Psoas muscle (tissue), 8 donors: Measurements from ENCODE around the gene CCL4L2. TPM values are rescaled to one million over a fixed set of nuclear protein-coding genes. Genes with fewer than 3 reads are reported as not detected.
"Not testable (repeated sequence)": the region's sequence is repeated elsewhere in the genome, so short reads cannot be mapped to it uniquely, and the experiment has no call there.

Experiments
- ATAC-seq, 4 donors: fragments of 200-7000 bp; cut with Tn5 transposase; one replicate each; pipeline ENCODE4 v1.9.1; 2020; ENCODE audit warnings: moderate library complexity in 3 of 4, mild to moderate bottlenecking in 2 of 4
- DNase-seq, 2 donors: peaks; one replicate each; pipeline ENCODE4 v3.0.0-alpha.2; 2020
- H3K27ac ChIP-seq: fragments of 200-600 bp; one replicate; pipeline ENCODE4 v1.8.0; 2022
- H3K27me3 ChIP-seq, 3 donors: fragments of 200-600 bp in 1 of 3; one replicate each; pipeline versions ENCODE4 v1.6.1 to v1.8.0; 2013 to 2022; ENCODE audit warnings: low read length in 2 of 3, mild to moderate bottlenecking in 2 of 3, moderate library complexity in 1 of 3; ENCODE audit not compliant: insufficient read depth in 3 of 3
- H3K36me3 ChIP-seq, 2 donors: fragments of 200-600 bp in 1 of 2; one replicate each; pipeline versions ENCODE4 v1.6.1 to v1.8.0; 2013 to 2022; ENCODE audit warnings: low read depth in 1 of 2, mild to moderate bottlenecking in 1 of 2, moderate library complexity in 1 of 2; ENCODE audit not compliant: insufficient read depth in 1 of 2
- H3K4me1 ChIP-seq: fragments of 200-600 bp; one replicate; pipeline ENCODE4 v1.8.0; 2022
- H3K4me3 ChIP-seq: fragments of 200-600 bp; one replicate; pipeline ENCODE4 v1.8.0; 2022; ENCODE audit warnings: mild to moderate bottlenecking
- H3K9me3 ChIP-seq: fragments of 200-600 bp; one replicate; pipeline ENCODE4 v1.8.0; 2022
- CTCF ChIP-seq: fragments of 200-600 bp; IDR thresholded peaks from one replicate; pipeline ENCODE4 v1.8.0; 2022; ENCODE audit warnings: antibody characterized with exemption
- whole genome bisulfite sequencing, 3 donors: extraction: QIAGEN DNeasy Blood & Tissue Kit; methylation state at CpG; one replicate each; pipeline versions ENCODE4 v1.1.6 to v1.1.7; 2013; 5-methylcytosine and 5-hydroxymethylcytosine counted together
- intact Hi-C, 2 donors: fragments of 100-400 bp; cut with DNase I; formaldehyde crosslinking; loops; one replicate each; pipeline versions ENCODE4 v1.11.0 to v1.14.2; 2022
- polyA plus RNA-seq, 3 donors: library from polyadenylated mRNA; stranded (reverse); fragments of 200-250 nt; gene quantifications; one replicate each; pipeline ENCODE4 v1.2.3, GENCODE V29; 2013
- total RNA-seq, 4 donors: library from RNA; stranded (reverse); fragmentation: NEBNext Ultra II Directional in 2 of 4; extraction: Animal tissue kit (Norgen Biotek cat#: 25700) in 2 of 4; gene quantifications; one replicate each; pipeline versions ENCODE4 v1.2.1 to v1.2.4, GENCODE V29; 2021 to 2023
- donor health status: healthy with polysubstance abuse.
- donor health status: DM: no; HTN: no; CAD: no; lungs with moderate emphysema.
- donor health status: Bipolar disorder and iron deficiency.
- donor health status: healthy.
- donor health status: DM: yes; HTN: yes; CAD: no.
- donor health status: DM: no; HTN: no; CAD: no.
- donor health status: DM: no; HTN: no; CAD: no.
- donor health status: DM: yes; HTN: yes; CAD: no.

The CCL4L2 gene
- total and polyA plus RNA-seq, 7 donors = not detected

DNA sequence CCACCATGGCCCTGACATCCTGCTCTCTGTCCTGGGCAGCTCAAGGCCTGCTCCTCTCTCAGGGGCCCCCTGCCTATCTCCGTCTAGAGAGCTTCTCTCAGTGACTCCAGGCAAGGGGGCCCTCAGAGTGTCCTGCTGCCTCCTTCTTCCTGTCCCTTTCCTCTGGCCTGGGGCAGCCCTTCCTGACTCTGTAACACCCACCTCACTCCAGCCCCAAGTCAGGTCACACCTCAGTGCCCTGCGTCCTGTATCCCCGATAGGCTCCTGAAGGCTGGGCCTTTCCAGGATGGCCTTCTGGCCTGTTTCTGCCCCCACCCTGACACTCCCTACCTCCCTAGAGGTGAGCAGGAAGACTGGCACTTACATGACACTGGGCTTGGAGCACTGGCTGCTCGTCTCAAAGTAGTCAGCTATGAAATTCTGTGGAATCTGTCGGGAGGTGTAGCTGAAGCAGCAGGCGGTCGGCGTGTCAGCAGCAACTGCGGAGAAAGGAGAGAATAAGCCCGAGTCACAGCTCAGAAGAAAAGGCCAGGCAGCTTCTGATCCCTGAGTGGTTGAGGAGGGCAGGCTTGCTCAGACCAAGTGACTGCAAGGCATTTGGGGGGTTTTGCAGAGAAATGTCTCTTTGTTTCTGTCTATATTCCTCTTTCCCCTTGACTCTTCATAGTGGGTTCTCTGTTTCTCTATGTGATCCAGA is 15.3 kb upstream of the CCL4L2 start:
- Histone ChIP-seq H3K9me3 (no peaks in the 10 kb centered on the region), H3K4me1 (no peaks in the 10 kb centered on the region), H3K27me3 (no peaks in the 10 kb centered on the region), H3K27ac (no peak overlapping the region), H3K4me3 (no peak overlapping the region), H3K36me3 (no peaks in the 10 kb centered on the region)
- ATAC-seq (no peak), DNase-seq (no peak)
- no peak for TF ChIP-seq CTCF
- intact Hi-C loops = no loop called here
- WGBS, 3 donors = 58 to 68% (median 67%) methylated on average over 10 of the region's 10 CpGs

GRCh38 chr17:36196131-36196486 is 14.8 kb upstream of the CCL4L2 start:
- no peaks in the 10 kb centered on the region for H3K27me3 ChIP-seq
- no peak for TF ChIP-seq CTCF
- no peak for DNase-seq
- H3K36me3 ChIP-seq = no peaks in the 10 kb centered on the region
- no peaks in the 10 kb centered on the region for H3K4me1 ChIP-seq
- 67 to 74% (median 68%) methylated on average over 3 of the region's 3 CpGs for whole genome bisulfite sequencing, 3 donors
- ATAC-seq = no peak
- no peak overlapping the region for H3K27ac ChIP-seq
- no peak overlapping the region for H3K4me3 ChIP-seq
- H3K9me3 ChIP-seq = no peaks in the 10 kb centered on the region
- intact Hi-C loops = no loop called here

DNA sequence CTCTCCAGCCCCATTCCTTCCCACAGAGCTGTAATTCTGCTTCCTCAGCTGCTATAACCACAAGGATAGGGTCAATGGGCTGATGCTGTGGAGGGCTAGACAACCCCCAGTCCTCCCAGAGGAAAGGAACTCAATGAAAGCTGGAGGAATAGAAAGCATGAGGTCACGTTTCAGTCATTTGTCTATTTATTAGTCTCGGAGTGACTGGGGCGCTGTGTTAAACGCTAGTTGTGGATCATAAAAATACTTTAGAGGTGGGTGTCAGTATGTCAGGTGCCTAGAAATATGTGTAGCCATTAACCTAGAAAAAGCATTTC is 13.5 kb upstream of the CCL4L2 start:
- no peaks in the 10 kb centered on the region for H3K9me3 ChIP-seq
- H3K27ac ChIP-seq = no peak overlapping the region
- no peaks in the 10 kb centered on the region for H3K4me1 ChIP-seq
- 16 to 26% (median 17%) methylated on average over 4 of the region's 4 CpGs for WGBS, 3 donors
- no peaks in the 10 kb centered on the region for H3K36me3 ChIP-seq
- intact Hi-C loops = no loop called here
- H3K27me3 ChIP-seq = no peaks in the 10 kb centered on the region
- DNase-seq (no peak), ATAC-seq (no peak)
- no peak overlapping the region for H3K4me3 ChIP-seq
- no peak for TF ChIP-seq CTCF

- H3K9me3 ChIP-seq = no peaks in the 10 kb centered on the region
- no peak for DNase-seq
- intact Hi-C loops = no loop called here
- no peaks in the 10 kb centered on the region for H3K4me1 ChIP-seq
- WGBS, 3 donors = 62 to 69% (median 64%) methylated on average over 7 of the region's 7 CpGs
- no peak for TF ChIP-seq CTCF
- no peak for ATAC-seq
- H3K27me3 ChIP-seq = no peaks in the 10 kb centered on the region
- no peaks in the 10 kb centered on the region for H3K36me3 ChIP-seq
- no peak overlapping the region for H3K4me3 ChIP-seq
- H3K27ac ChIP-seq = no peak overlapping the region
These were observed 11.9 kb upstream of the CCL4L2 start for GRCh38 chr17:36198831-36199465.

DNA sequence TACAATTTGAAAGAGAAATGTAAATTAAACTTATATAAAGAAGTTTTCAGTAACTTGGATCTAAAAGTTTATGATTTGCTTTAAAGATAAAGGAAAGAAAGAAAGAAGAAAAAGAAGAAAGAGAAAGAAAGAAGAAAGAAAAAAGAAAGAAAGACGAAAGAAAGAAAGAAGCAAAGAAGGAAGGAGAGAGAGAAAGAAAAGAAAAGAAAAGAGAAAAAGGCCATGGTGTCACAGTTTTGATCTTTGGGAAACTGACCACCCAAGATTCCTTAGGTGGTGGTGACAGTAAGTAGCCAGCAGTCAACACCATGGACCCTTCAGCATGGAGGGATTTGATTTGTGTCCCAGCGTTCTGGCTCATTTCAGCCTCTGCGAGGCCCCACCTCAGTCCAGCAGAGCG is 9.8 kb upstream of the CCL4L2 start:
- intact Hi-C loops, DNase-seq, ATAC-seq, H3K4me3 ChIP-seq, H3K27me3 ChIP-seq, H3K27ac ChIP-seq, H3K9me3 ChIP-seq, H3K36me3 ChIP-seq, H3K4me1 ChIP-seq: not testable (repeated sequence)
- 78 to 100% (median 81%) methylated on average over 1 to 4 of the region's 4 CpGs for WGBS, 3 donors

DNA sequence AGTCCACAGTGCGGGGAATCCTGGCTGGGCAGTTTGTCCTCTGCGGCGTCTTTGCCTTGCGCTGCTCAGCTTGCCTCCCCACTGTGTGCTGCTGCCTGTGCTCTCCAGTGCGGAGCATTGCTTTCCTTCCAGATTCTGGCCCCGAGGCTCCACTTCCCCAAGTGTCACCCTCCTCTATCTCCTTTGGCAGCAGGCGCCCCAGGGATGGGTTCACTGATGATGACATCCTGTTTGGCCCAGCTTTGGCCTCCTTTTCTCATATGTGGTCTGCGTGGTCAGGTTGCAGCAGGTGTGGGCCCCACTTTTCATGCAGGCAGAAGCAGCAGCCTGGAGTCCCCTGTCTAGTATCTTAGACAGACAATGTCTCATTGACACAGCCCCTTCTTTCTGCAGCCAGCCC is 9.4 kb upstream of the CCL4L2 start:
- H3K27me3 ChIP-seq, intact Hi-C loops, H3K9me3 ChIP-seq, H3K36me3 ChIP-seq, H3K4me3 ChIP-seq, DNase-seq, H3K27ac ChIP-seq, H3K4me1 ChIP-seq, ATAC-seq: not testable (repeated sequence)
- 85 to 95% (median 87%) methylated on average over 7 to 8 of the region's 8 CpGs for WGBS, 3 donors
